Measurements from ENCODE around the gene CBR4.

CBR4 gene

DNA sequence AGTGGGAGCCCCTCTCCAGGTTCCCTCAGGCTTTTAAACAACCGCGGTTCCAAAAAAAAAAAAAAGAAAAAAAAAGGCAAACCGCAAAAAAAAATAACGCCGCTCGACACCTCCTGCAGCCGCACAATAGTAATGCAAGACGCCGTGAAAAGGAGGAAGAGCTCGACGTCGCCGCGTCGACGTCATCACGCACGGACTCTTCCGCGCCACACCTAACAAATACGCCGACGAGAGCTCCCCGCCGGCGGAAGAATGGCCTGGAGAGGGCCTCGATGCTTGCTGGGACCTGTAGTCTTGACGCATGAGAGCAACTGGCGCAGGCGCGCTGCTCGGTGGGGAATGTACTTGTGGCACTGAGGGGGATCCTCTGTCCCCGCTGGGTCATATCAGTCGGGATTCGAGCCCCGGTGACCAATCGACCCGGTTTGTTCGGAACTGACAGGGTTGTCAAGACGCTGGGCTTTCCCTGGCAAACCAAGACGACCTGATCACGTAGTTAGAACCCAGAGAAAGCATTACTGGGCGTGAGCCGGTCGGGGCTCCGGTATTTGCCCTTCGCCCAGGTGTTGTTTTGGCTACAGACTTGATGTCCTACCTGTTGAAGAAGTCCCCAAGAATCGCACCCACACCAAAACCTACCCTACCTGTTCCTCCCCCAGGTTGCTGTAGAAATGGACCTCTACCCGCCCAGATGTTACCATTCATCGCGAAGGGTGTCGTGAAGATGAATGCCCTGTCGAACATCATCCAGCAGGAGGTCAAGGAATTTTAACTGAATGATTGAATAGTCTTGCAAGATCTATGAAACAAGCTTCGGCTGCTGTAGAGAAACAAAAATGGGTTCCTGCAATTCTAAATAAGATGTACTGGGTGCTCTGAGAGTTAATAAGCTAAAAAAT, at the start of gene CBR4:
CBR4 (minus strand) TSS at position 131 of the 899 bp plus-strand sequence. CDS start 166 bp downstream, outside the sequence.
- DNase-seq (ENCODE audit: low read depth, low spot score) = peak; percentile 100
- in situ Hi-C loops (cut with HindIII; ENCODE audit: low sequenced_read_pairs) = no loop called here
- peak within 1 kb of the TSS; percentile 75 for H3K4me3 ChIP-seq (ENCODE audit: low read depth, low read length)
- TF ChIP-seq CTCF (IDR thresholded peaks at IDR 0.05; ENCODE audit: low read depth, low read length) = no peak

- no peak for TF ChIP-seq CTCF (IDR thresholded peaks at IDR 0.05; ENCODE audit: low read depth, low read length)
- no peak overlapping the region for H3K4me3 ChIP-seq (ENCODE audit: low read depth, low read length)
- no peak for DNase-seq (ENCODE audit: low read depth, low spot score)
- in situ Hi-C loops (cut with HindIII; ENCODE audit: low sequenced_read_pairs) = no loop called here
These were observed 49.5 kb upstream of the CBR4 start for GRCh38 chr4:169059306-169060211.

- no peak for TF ChIP-seq CTCF (IDR thresholded peaks at IDR 0.05; ENCODE audit: low read depth, low read length)
- in situ Hi-C loops (cut with HindIII; ENCODE audit: low sequenced_read_pairs) = no loop called here
- H3K4me3 ChIP-seq (ENCODE audit: low read depth, low read length) = no peak overlapping the region
- no peak for DNase-seq (ENCODE audit: low read depth, low spot score)
These were observed 48.3 kb upstream of the CBR4 start for GRCh38 chr4:169058312-169058711.

GRCh38 chr4:169054879-169055278, 44.8 kb upstream of the CBR4 start:
- no peak overlapping the region for H3K4me3 ChIP-seq (ENCODE audit: low read depth, low read length)
- in situ Hi-C loops (cut with HindIII; ENCODE audit: low sequenced_read_pairs) = no loop called here
- TF ChIP-seq CTCF (IDR thresholded peaks at IDR 0.05; ENCODE audit: low read depth, low read length) = no peak
- no peak for DNase-seq (ENCODE audit: low read depth, low spot score)

GRCh38 chr4:169052594-169052945, 42.5 kb upstream of the CBR4 start:
- in situ Hi-C loops (cut with HindIII; ENCODE audit: low sequenced_read_pairs) = no loop called here
- TF ChIP-seq CTCF (IDR thresholded peaks at IDR 0.05; ENCODE audit: low read depth, low read length) = no peak
- no peak for DNase-seq (ENCODE audit: low read depth, low spot score)
- no peak overlapping the region for H3K4me3 ChIP-seq (ENCODE audit: low read depth, low read length)

DNA sequence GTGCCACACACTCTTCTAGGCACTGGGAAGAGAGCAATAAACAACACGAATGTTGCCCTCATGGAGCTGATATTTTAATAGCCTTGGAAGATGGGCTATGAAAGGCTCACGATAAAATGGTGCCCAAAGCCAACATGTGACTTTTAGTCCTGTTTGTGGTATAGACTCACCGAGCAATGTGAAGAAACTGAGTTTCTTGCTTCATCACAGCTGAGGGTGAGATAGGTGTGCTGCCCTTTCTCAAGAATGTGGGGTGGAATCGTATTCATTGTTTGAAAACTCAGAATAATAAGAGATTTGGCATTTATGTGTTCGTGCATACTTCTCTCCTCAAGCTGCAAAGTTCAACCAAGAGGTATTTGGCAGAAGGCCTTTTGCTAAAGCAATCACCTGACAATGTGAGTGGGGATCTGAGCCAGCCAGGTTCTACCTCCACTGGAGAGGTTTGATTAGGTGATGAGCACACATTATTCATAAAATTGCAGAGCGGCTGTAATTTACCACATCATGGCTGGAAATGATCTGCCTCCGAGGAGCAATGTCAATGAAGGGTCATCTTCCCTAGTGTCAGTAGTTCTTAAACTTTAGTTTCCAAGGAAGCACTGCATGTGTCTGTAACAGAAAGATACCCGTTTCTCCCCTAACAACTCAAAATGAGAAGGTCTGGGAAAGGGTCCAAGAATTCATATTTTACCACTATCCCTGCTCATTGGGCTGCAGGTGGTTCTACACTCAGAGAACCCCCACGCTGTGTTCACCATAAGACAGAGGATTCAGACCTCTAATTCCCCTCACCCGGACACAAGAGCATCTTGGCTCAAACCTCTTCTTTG, 41.9 kb upstream of the CBR4 start:
- peak; percentile 26 for DNase-seq (ENCODE audit: low read depth, low spot score)
- TF ChIP-seq CTCF (IDR thresholded peaks at IDR 0.05; ENCODE audit: low read depth, low read length) = no peak
- no peak overlapping the region for H3K4me3 ChIP-seq (ENCODE audit: low read depth, low read length)
- in situ Hi-C loops (cut with HindIII; ENCODE audit: low sequenced_read_pairs) = no loop called here
